Panc1 (cell line): ENCODE data around the gene MUC5B. TPM values are rescaled to one million over a fixed set of nuclear protein-coding genes. Genes with fewer than 3 reads are reported as not detected.

Source experiments
- ATAC-seq: fragments of 200-7000 bp; cut with Tn5 transposase; 2 replicates; pipeline ENCODE4 v1.9.1; 2020; ENCODE audit warnings: mild to moderate bottlenecking, moderate library complexity
- BruUV-seq: library from RNA; stranded (reverse); fragments of 400-500 nt; replicated peaks from 2 replicates; lab custom pipeline; 2021; lab: Mats Ljungman, UMichigan
- CTCF ChIA-PET: fragments of 300-600 bp; sonication (Branson Sonifier 250); formaldehyde crosslinking; loops from one replicate; lab custom pipeline; 2022; ENCODE audit warnings: antibody characterized with exemption; lab: Charles Lee
- POLR2A ChIA-PET: fragments of 300-600 bp; sonication (Branson Sonifier 250); formaldehyde crosslinking; loops from one replicate; lab custom pipeline; 2022; ENCODE audit warnings: antibody characterized with exemption; lab: Charles Lee
- DNase-seq: peaks from one replicate; pipeline ENCODE4 v3.0.0-alpha.2; 2010; ENCODE audit warnings: low read depth, low spot score
- H3K27ac ChIP-seq: 2 replicates; pipeline ENCODE4 v1.5.1; 2011; ENCODE audit warnings: mild to moderate bottlenecking, low read length, inconsistent platforms
- H3K27me3 ChIP-seq: fragments of 200-500 bp; sonication (Bioruptor generic); 2 replicates; pipeline ENCODE4 v1.6.0; 2014; ENCODE audit warnings: low read length, inconsistent platforms; ENCODE audit not compliant: control insufficient read depth, insufficient read depth
- H3K36me3 ChIP-seq: fragments of 200-500 bp; sonication (Bioruptor generic); 2 replicates; pipeline ENCODE4 v1.5.1; 2014; ENCODE audit warnings: inconsistent platforms, mild to moderate bottlenecking, low read length, moderate library complexity; ENCODE audit not compliant: control insufficient read depth, insufficient read depth
- H3K4me1 ChIP-seq: 2 replicates; pipeline ENCODE4 v1.5.1; 2011; ENCODE audit warnings: inconsistent platforms, mild to moderate bottlenecking, low read length, moderate library complexity; ENCODE audit not compliant: control insufficient read depth, insufficient read depth
- H3K4me3 ChIP-seq, 2 experiments: 2 replicates each; pipeline ENCODE4 v1.5.1; 2011 to 2012; ENCODE audit warnings: low read depth in 2 of 2, low read length in 2 of 2, mild to moderate bottlenecking in 2 of 2, inconsistent platforms in 1 of 2, moderate library complexity in 1 of 2
- H3K9me3 ChIP-seq: fragments of 200-500 bp; sonication (Bioruptor generic); 2 replicates; pipeline ENCODE4 v1.5.1; 2014; ENCODE audit warnings: low read depth, mild to moderate bottlenecking, inconsistent platforms, low read length, moderate library complexity; ENCODE audit not compliant: control insufficient read depth, insufficient read depth
- SIN3A ChIP-seq: IDR thresholded peaks from 2 replicates; pipeline ENCODE4 v1.6.1; 2012; ENCODE audit warnings: low read depth, mild to moderate bottlenecking, low read length, moderate library complexity, borderline replicate concordance; ENCODE audit not compliant: insufficient read depth
- TCF7L2 ChIP-seq: IDR thresholded peaks from 2 replicates; pipeline ENCODE4 v1.6.1; 2011; ENCODE audit warnings: mild to moderate bottlenecking, low read depth, low read length, inconsistent platforms
- in situ Hi-C: cut with HindIII; loops from 2 replicates; pipeline ENCODE4 v1.10.0; 2016; ENCODE audit warnings: low sequenced_read_pairs, low pct_unique_long_range_greater_than_20kb
- intact Hi-C: fragments of 100-400 bp; cut with micrococcal nuclease; formaldehyde crosslinking; loops from one replicate; pipeline ENCODE4 v1.10.0; 2022; ENCODE audit not compliant: unreplicated experiment
- total RNA-seq: library from RNA; stranded (reverse); gene quantifications from one replicate; pipeline ENCODE4 v1.2.1, GENCODE V29; 2021; ENCODE audit not compliant: unreplicated experiment
- TF ChIP-seq, protein P1 (sequence below), 2 experiments: IDR thresholded peaks; 2 replicates each; pipeline ENCODE4 v1.6.1; 2011 to 2012; ENCODE audit warnings: low read depth in 2 of 2, control low read depth in 1 of 2, low read length in 1 of 2, mild to moderate bottlenecking in 1 of 2, moderate library complexity in 1 of 2; ENCODE audit not compliant: insufficient read depth in 1 of 2
- TF ChIP-seq, protein P2 (sequence below): fragments of 450-650 bp; IDR thresholded peaks from 2 replicates; pipeline ENCODE4 v1.5.1; 2017; ENCODE audit warnings: mild to moderate bottlenecking

The MUC5B gene
- total RNA-seq, 1 experiment from 2014 or later, result 1.2 TPM

DNA sequence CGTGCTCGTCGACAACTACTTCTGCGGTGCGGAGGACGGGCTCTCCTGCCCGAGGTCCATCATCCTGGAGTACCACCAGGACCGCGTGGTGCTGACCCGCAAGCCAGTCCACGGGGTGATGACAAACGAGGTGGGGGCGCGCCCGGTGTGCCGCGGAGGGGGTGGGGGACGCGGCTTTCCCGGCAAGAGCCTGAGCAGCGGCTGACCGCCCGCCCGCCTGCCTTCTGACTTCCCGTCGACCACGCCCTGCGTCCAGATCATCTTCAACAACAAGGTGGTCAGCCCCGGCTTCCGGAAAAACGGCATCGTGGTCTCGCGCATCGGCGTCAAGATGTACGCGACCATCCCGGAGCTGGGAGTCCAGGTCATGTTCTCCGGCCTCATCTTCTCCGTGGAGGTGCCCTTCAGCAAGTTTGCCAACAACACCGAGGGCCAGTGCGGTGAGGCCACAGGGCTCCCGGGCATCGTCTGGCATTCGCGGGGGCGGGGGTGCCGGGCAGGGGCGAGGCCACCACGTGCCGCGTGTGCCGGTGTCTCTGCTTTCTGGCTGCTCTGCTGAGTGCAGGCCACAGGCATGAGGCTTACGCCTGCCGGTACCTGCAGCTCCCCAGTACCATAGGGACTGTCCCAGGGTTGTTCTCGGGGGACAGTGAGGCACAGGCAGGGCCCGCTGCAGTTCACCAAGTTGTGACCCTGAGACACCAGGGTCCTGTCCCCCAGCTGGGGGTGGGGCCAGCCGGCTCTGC, 28.5 kb upstream of the MUC5B start:
- no peak for DNase-seq
- H3K4me1 ChIP-seq, result no peaks in the 10 kb centered on the region
- intact Hi-C loops, result no loop called here
- BruUV-seq, result no TSS peak
- TF ChIP-seq, protein P1, sequence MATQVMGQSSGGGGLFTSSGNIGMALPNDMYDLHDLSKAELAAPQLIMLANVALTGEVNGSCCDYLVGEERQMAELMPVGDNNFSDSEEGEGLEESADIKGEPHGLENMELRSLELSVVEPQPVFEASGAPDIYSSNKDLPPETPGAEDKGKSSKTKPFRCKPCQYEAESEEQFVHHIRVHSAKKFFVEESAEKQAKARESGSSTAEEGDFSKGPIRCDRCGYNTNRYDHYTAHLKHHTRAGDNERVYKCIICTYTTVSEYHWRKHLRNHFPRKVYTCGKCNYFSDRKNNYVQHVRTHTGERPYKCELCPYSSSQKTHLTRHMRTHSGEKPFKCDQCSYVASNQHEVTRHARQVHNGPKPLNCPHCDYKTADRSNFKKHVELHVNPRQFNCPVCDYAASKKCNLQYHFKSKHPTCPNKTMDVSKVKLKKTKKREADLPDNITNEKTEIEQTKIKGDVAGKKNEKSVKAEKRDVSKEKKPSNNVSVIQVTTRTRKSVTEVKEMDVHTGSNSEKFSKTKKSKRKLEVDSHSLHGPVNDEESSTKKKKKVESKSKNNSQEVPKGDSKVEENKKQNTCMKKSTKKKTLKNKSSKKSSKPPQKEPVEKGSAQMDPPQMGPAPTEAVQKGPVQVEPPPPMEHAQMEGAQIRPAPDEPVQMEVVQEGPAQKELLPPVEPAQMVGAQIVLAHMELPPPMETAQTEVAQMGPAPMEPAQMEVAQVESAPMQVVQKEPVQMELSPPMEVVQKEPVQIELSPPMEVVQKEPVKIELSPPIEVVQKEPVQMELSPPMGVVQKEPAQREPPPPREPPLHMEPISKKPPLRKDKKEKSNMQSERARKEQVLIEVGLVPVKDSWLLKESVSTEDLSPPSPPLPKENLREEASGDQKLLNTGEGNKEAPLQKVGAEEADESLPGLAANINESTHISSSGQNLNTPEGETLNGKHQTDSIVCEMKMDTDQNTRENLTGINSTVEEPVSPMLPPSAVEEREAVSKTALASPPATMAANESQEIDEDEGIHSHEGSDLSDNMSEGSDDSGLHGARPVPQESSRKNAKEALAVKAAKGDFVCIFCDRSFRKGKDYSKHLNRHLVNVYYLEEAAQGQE (IDR thresholded peaks at IDR 0.05; ENCODE audit: insufficient read depth in 1 of 2, low read depth in 2 of 2, low read length in 1 of 2), result no peak
- no peak overlapping the region for H3K27ac ChIP-seq
- in situ Hi-C loops, result no loop called here
- no peaks in the 10 kb centered on the region for H3K27me3 ChIP-seq
- ATAC-seq, result no peak
- ChIA-PET CTCF (no interaction called here), POLR2A (interaction anchor here (0.5 kb wide), 1 partner anchor 614 kb away, joined by 5 read pairs; no protein-coding TSS in a partner anchor)
- no peaks in the 10 kb centered on the region for H3K9me3 ChIP-seq
- H3K4me3 ChIP-seq, result no peak overlapping the region
- H3K36me3 ChIP-seq, result no peaks in the 10 kb centered on the region

GRCh38 chr11:1194977-1195681, 27.7 kb upstream of the MUC5B start:
- DNase-seq (no peak), ATAC-seq (no peak)
- intact Hi-C loops, result no loop called here
- H3K27me3 ChIP-seq, result no peaks in the 10 kb centered on the region
- H3K4me1 ChIP-seq, result no peaks in the 10 kb centered on the region
- BruUV-seq, result no TSS peak
- in situ Hi-C loops, result no loop called here
- POLR2A ChIA-PET, result interaction anchor here (0.5 kb wide), 1 partner anchor 614 kb away, joined by 5 read pairs; no protein-coding TSS in a partner anchor
- H3K36me3 ChIP-seq, result no peaks in the 10 kb centered on the region
- no peak overlapping the region for H3K4me3 ChIP-seq
- H3K9me3 ChIP-seq, result no peaks in the 10 kb centered on the region
- CTCF ChIA-PET, result no interaction called here
- H3K27ac ChIP-seq, result no peak overlapping the region
- TF ChIP-seq, protein P2, sequence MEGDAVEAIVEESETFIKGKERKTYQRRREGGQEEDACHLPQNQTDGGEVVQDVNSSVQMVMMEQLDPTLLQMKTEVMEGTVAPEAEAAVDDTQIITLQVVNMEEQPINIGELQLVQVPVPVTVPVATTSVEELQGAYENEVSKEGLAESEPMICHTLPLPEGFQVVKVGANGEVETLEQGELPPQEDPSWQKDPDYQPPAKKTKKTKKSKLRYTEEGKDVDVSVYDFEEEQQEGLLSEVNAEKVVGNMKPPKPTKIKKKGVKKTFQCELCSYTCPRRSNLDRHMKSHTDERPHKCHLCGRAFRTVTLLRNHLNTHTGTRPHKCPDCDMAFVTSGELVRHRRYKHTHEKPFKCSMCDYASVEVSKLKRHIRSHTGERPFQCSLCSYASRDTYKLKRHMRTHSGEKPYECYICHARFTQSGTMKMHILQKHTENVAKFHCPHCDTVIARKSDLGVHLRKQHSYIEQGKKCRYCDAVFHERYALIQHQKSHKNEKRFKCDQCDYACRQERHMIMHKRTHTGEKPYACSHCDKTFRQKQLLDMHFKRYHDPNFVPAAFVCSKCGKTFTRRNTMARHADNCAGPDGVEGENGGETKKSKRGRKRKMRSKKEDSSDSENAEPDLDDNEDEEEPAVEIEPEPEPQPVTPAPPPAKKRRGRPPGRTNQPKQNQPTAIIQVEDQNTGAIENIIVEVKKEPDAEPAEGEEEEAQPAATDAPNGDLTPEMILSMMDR, result no peak
- TF ChIP-seq, protein P1 (IDR thresholded peaks at IDR 0.05; ENCODE audit: insufficient read depth in 1 of 2, low read depth in 2 of 2, low read length in 1 of 2), result no peak
- TF ChIP-seq TCF7L2 (no peak), SIN3A (no peak)
